HG03460 (cell line): ENCODE results near the gene STMP1.

ENCODE experiments used
- ATAC-seq: cut with Tn5 transposase; IDR thresholded peaks from one replicate; pipeline ENCODE4 v1.9.1; 2021; ENCODE audit not compliant: unreplicated experiment

Gene STMP1

DNA sequence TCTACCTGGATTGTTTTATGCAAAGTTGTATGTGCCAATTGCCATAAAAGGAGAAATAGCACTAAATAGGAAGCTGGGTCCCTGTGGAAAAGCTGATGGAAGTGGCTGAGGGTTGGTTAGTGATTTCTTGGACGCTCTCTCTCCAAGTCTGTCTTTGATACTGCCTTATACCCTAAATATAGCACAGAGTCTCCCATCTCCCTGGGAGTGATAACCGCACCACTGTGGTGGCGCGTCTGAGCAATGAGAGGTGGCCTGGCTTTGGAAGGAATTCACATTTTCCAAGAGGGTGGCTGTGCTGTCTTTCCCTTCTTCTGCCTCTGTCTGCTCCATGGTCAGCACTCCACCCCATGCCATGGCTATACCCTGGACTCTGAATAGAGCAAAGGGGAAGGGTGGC is 31.2 kb downstream of the STMP1 start:
- no peak for ATAC-seq

- ATAC-seq: no peak
Observed at GRCh38 chr7:135697276-135698049, 35.1 kb downstream of the STMP1 start.

- ATAC-seq: no peak
Observed at GRCh38 chr7:135704074-135704473, 41.8 kb downstream of the STMP1 start.

DNA sequence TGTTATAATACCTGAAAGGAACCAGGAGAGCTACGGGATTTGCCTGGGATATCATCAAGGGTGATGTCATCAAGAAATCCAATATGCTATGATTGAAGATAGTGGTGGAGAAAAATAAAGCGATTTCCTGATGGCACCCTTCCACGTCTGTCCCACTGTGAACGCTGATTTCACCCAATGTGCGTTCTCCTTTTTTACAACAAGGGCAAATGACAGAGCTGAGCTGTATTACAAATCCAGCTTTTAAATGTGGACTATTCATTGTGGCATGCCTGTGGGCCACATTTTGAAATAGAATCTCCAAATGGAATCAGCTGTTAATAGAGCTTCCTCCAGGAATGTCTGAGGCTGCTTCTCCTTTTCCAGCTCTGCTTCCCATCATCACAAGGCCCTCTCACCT is 42.4 kb downstream of the STMP1 start:
- ATAC-seq: no peak

GRCh38 chr7:135706038-135706742 is 43.9 kb downstream of the STMP1 start:
- no peak for ATAC-seq

- no peak for ATAC-seq
Observed at GRCh38 chr7:135706858-135707569, 44.7 kb downstream of the STMP1 start.

DNA sequence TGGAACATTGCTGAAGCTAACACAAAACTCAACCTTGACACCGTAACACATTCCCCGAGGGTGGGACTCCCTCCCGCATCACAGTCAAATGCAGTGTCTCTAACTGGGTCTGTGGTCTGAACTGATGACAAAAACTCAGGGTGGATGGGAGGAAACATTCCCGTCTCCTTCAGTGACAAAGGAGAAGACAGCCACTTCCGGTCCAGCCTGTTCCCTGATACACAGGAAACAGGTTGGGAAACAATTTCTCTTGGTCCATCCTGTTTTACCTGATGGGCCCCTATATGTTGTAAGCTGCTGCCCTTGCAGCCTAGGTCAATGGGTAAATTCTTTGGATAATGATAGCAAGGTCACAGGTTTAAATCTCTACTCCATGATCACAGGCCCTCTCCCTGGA is 45.3 kb downstream of the STMP1 start:
- no peak for ATAC-seq

- no peak for ATAC-seq
Observed at GRCh38 chr7:135708041-135708440, 45.7 kb downstream of the STMP1 start.

GRCh38 chr7:135709508-135709907 is 47.2 kb downstream of the STMP1 start:
- no peak for ATAC-seq

DNA sequence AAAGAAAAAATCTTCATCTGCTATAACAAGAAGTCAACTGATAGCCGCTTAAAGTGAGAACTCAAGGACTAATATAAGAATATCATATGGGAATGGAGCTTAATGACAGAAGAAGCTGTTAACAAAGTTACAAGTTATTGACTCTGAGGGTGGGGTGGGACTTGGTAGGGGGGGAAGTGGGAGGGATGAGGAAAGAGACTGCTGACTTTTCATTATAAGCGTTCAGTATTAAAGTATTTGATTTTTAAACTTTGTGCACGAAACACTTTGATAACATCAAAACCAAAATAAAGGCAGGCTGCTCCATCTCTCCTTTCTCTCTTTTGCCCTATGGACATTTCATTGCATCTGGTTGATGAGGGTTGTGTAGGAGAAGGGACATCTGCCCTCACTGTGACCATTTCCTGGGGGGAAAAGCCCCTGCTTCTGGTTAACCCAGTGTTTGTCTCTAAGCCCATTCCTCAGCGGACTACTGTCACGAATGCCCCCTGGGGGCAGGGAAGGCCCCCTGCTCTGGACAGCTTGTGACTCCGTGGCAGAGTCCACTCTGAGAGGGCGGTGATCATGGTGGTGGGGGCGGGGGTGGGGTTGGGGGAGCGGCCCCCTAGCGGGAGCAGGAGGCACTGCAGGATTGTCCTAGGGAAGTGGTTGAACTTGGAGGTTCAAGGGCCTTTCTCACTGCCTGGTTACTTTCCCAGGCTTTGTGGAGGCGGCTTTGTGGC is 48.3 kb downstream of the STMP1 start:
- no peak for ATAC-seq

- no peak for ATAC-seq
Observed at GRCh38 chr7:135711139-135711469, 48.8 kb downstream of the STMP1 start.

- no peak for ATAC-seq
Observed at GRCh38 chr7:135712182-135712782, 50.0 kb downstream of the STMP1 start.

DNA sequence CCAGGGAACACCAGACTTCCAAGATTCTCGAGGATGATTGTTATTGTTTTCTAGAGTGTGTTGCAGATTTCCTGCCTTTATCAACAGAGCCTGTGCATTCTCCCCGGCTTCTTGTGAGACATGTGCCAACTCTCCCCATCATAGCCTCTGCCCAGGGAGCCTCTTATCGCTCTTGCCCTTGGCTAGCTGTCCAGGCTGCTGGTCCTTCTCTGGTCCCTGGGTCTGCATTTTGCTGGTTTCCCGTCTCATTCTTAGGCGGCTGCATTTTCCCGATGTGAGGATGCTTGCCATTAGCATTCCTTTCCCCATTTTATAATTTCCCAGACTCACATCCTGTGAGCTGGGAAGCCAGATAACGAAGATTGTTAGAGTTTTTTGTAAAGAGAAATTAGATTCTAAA is 50.5 kb downstream of the STMP1 start:
- ATAC-seq: no peak

- no peak for ATAC-seq
Observed at GRCh38 chr7:135713836-135714470, 51.6 kb downstream of the STMP1 start.

DNA sequence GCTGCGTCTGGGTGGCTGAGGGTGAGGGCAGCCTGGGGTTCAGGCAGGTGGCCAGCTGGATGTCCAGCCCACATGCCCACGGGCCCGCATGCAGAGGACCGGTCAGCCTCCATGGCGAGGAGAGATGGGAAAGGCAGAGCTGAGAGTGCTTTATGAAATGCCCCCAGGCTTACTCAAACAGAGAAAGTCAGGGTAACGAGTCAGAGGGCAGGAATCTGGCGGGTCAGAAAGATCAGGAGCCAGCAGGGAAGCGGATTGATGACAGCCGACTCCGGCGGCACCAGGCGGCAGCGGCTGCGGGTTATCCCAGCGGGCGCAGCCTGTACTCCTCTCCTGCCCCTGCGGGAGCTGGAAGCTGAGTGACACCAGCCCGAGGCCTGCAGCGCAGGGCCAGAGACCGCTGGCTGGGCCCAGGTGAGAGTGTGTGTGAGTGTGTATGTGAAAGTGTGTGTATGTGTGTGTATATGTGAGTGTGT is 52.3 kb downstream of the STMP1 start:
- ATAC-seq: no peak

DNA sequence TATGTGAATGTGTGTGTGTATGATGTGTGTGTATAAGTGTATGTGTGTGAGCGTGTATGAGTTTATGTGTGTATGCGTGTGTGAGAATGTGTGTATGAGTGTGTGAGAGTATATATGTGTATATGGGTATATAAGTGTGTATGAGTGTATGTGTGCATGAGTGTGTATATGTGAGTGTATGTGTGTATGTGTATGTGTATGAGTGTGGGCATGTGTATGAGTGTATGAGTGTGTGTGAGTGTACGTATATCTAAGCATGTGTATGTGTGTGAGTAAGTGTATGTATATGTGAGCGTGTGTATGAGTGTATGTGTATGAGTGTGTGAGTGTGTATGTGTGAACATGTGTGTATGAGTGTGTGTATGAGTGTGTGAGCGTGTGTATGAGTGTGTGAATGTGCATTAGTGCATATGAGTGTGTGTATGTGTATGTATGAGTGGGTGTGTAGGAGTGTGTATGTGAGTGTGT is 52.8 kb downstream of the STMP1 start:
- no peak for ATAC-seq

DNA sequence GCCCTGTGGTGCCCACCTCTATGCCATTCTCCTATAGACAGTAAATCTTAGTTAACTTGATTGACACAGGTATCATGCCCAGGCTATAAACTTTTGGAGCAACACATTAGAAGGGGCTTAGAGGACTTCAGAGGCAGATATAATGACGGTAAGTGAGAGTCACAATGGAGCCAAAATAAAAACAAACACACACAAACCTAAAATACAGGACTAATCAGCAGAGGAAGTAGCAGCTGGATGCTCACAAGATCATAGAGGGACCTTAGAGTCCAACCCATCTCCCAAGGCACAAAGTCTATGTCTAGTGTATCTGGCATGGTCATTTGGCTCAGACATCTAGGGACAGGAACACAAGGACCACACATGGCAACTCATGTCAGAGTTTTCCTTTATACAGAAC is 53.4 kb downstream of the STMP1 start:
- ATAC-seq: no peak

DNA sequence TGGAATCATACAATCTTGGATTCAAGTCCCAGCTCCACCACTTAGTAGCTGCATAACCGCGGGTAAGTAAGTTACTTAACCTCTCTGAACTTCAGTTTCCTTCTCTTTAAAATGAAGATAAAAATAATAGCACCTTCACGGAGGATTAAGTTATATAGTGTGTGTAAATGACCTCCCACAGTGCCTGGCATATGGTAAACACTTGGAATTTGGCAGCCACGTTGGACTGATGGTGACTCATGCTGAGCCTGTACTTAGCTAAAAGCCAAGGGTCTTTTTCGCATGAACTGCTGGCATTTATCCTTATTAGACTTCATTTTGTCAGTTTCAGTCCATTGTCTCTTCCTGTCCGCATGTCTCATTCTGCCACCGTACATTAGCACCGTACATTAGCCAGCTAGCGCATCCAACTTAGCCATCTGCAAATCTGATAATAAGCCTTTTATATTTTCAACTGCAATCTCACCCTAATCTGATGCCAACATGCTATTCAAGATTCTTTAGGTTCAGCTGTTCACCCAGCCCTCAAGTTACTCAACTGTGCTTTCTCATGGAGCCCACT is 54.4 kb downstream of the STMP1 start:
- ATAC-seq: no peak

DNA sequence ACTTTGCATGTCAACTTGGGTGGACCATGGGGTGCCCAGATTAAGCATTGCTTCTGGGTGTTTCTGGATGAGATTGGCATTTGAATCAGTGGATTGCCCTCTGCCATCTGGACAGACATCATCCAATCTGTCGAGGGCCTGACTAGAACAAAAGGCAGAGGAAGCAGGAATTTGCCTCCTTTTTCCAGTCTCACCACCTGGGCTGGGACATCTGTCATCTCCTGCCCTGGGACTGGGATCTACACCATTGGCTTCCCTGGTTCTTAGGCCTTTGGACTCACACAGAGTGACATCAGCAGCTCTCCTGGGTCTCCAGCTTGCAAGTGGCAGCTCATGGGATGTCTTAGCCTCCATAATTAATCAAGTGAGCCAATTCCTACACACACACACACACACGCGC is 55.4 kb downstream of the STMP1 start:
- no peak for ATAC-seq

DNA sequence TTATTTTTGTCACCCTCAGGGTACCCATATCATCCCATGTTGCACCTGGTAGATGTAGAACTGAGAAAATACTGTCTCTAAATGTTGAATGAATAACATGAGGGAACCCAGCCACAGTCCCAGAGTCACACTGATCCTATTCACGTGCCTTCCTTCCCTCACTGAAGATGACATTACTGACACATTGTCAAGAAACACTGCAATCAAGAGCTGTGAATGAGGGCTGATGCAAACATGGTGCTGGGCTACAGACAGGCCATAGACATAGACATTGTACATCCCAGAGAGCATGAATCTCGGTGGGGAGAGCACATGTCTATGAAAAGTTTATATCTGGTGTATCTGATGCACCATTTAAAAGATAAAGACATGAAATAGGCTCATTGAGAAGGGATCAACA is 55.9 kb downstream of the STMP1 start:
- ATAC-seq: no peak
